Measurements from ENCODE around the gene R3HDM4.

DNA sequence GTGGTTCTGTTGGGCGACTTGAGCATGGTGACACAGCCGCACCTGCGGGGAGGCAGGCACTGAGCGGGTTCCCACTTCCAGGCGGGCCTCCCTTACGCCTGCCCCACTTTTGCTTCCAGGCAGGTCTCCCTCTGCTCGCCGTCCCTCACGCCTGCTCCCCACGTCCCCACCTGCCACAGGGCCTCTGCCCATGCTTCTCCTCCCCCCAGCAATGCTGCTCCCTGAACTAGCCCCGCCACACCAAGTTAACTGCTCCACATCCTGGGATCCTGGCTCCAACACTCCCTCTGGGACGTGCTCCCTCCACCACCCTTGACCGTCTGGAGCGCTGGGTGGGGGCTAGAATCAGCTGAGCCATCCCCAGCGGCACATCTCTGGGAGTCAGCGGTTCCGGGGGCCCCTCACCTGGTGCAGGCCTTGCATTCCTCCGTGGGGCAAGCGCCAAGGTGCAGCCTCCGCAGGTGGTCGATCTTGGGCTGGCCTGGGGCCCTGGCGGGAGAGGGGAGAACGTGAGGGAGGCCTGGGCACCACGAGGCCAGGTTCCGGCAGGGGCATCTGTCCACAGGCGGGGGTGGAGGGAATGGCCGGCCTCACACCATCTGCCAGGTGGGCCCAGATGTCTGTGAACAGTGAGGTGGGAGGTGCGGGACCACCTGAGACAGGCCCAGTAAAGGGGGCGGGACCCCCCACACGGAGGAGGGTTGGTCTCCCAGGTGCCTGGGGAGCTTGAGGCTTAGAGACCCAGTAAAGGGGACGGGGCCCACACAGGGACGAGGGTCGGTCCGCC is 44.4 kb downstream of the R3HDM4 start:
- TF ChIP-seq BHLHE40 (IDR thresholded peaks at IDR 0.05; ENCODE audit: borderline replicate concordance) (no peak), SUZ12 (IDR thresholded peaks at IDR 0.05) (no peak), FOXK2 (IDR thresholded peaks at IDR 0.05) (no peak), SP1 (IDR thresholded peaks at IDR 0.05) (no peak), ZNF384 (IDR thresholded peaks at IDR 0.05) (no peak), ARNT (IDR thresholded peaks at IDR 0.05) (no peak), NFRKB (IDR thresholded peaks at IDR 0.05) (no peak), LEF1 (IDR thresholded peaks at IDR 0.05; ENCODE audit: borderline replicate concordance) (no peak), TARDBP (IDR thresholded peaks at IDR 0.05) (no peak), L3MBTL2 (conservative IDR thresholded peaks at IDR 0.05) (0 out of 2 replicates have a peak, but pooled peaks have one; percentile 8)
- TF ChIP-seq, protein P1, sequence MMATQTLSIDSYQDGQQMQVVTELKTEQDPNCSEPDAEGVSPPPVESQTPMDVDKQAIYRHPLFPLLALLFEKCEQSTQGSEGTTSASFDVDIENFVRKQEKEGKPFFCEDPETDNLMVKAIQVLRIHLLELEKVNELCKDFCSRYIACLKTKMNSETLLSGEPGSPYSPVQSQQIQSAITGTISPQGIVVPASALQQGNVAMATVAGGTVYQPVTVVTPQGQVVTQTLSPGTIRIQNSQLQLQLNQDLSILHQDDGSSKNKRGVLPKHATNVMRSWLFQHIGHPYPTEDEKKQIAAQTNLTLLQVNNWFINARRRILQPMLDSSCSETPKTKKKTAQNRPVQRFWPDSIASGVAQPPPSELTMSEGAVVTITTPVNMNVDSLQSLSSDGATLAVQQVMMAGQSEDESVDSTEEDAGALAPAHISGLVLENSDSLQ (IDR thresholded peaks at IDR 0.05): no peak

All from HEK293T (cell line).